GM19452 (cell line): Measurements from ENCODE around the gene GCNA.
A peak's percentile ranks its signal among the peaks of the same experiment; 100 is the strongest.

Experiments
- ATAC-seq: cut with Tn5 transposase; IDR thresholded peaks from one replicate; pipeline ENCODE4 v1.9.1; 2021; ENCODE audit not compliant: unreplicated experiment

The GCNA gene

DNA sequence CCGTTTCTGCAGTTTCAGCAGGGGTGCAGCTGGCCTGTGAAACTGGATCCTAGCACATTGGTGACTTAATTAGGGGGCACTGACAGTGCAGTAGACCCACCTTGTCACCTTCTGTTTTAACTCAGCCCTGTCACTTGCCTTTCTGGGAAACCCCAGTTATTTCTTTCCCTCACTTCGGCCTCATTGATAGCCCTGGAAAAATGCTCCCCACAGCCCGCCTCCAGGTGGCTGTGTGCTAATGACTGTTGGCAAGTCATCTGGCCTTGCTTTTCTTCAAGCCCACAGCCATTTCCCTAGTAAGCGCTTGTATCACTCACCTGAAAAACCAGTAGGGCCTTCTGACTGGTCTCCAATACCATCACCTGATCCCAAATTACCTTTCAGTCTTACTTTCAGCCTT, 36.8 kb downstream of the GCNA start:
- ATAC-seq: no peak

DNA sequence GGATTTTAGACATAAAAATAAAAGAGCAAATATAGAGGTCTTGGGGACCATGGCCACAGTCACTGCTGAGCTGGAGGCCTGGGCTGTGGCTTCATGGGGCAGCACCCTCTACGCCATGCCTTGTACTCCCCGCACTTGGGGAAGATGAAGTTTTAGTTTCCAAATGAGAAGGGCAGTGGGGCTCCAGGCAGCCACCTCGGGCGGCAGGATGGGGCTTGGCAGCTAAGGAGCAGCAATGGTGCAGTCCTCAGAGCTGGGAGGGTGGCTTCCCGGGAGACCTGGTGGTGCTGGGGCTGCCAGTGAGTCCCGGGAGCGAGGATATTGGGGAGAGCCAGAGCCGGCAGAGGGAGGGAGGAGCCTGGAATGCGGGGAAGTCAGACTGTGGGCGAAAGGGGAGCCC, 37.7 kb downstream of the GCNA start:
- ATAC-seq: no peak

- no peak for ATAC-seq
Observed at GRCh38 chrX:71616672-71617529, 38.7 kb downstream of the GCNA start.

DNA sequence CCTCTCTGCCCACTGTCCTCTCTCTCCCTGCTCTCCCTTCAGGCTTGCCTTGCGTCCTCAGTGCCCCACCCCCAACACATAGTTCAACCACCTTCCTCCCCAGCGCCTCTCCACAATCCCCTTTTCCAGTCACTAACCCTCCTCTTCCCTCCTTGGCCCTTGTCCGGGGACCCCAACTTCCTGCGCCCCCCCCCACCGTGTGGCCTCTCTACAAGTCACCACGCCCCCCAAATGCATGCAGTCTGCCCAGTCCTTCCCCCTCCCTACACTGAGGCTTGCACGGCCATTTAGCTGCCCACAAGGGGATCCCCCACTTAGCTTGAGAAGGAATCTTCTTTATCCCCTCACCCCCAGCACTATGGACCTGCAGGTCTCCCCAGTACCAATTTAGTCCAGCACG, 39.5 kb downstream of the GCNA start:
- no peak for ATAC-seq

GRCh38 chrX:71618303-71618721, 40.1 kb downstream of the GCNA start, which contains the start of gene CXCR3:
Gene CXCR3, minus strand, starts transcription at chrX:71618511. Its CDS starts 62 bp downstream, at chrX:71618449.
- peak; percentile 53 for ATAC-seq

DNA sequence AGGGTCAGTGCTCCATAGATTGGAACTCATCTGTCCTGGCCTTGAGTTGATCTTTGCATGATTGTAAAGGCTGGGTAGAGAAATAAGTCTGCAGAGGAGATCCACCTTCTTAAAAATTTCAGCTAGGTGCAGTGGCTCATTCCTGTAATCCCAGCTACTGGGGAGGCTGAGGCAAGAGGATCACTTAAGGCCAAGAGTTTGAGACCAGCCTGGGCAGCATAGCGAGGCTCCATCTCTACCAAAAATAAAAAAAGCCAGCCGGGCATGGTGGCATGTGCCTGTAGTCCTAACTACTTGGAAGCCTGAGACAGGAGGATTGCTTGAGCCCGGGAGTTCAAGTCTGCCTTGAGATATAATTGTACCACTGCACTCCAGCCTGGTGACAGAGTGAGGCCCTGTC, 40.5 kb downstream of the GCNA start:
- ATAC-seq: no peak

DNA sequence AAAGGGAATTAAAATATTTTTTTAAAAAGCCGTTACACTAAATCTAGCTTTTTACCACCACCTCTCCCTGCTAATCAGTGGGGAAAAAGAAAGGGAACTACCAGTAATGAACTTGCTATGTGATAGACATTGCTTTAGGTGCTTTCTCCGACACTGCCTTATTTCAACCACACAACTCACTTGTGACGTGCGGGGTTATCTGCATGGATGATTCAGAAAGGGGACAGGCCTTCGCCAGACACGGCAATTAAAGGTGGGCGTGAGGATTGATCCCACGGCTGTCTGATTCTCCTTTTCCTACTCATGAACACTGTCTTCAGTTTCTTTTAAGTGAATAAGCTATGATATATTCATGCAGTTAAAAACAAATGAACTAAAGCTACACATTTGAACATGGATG, 41.0 kb downstream of the GCNA start:
- ATAC-seq: no peak

DNA sequence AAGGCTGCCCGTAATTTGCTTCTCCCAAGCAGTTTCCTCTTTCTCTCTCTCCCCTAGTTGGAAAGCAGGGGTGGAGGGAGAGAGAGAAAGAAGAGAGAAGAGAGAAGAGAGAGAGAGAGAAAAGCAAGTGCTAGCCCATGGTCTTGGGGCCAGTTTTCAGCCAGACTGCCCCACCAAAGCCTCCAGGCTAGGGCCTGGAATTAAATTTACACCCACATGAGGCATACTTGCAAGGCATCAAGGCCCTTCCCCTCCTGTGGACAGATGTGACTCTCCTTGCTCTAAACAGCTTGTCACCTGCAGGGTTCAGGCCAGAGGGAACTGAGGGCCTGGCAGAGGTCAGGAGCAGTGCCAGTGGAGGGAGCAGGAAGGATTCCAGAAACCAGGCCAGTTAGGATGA, 41.7 kb downstream of the GCNA start:
- ATAC-seq: no peak

- ATAC-seq: no peak
Observed at GRCh38 chrX:71621603-71622002, 43.4 kb downstream of the GCNA start.

- no peak for ATAC-seq
Observed at GRCh38 chrX:71622032-71622575, 43.9 kb downstream of the GCNA start.

DNA sequence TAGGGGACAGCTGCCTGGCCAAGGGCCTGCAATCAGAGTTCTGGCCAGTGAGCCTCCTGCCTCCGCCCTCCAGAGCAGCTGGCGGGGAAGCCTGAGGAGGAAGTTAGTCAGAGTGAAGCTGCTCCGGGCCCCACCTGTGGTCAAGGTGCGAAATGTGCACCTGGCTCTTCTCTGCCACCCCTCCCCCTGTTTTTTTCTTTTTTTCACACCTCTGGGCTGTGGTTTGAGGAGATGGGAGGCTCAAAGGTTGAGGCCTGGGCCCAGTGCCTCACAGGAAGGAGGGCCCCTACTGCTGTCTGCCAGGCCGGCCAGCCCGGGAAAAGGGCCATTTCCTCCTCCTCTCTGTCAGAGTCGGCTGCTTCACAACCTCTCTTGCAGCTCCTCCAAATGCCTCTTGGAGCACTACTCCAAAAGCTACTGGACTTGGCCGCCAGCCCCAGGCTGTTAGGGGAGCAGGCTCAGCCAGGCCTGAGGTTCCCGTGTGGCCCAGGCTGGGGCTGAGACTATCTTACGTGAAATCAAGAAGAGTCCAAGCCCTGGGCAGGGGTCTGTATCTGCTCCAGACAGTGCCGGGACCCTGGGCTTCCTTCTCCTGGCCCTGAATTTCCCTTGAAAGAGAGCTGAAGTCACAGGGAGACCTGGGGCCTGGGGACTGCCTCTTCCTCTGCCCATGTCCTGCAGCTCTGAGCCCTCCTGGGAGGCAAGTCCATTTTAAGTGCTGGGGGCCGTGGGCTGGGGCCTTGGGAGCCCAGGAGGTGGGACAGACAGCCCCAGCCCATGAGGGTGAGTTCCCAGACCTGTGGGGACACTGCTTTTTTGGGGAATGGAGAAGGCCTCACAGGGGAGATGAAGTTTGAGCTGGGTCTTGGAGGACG, 44.6 kb downstream of the GCNA start:
- peak; percentile 62 for ATAC-seq

DNA sequence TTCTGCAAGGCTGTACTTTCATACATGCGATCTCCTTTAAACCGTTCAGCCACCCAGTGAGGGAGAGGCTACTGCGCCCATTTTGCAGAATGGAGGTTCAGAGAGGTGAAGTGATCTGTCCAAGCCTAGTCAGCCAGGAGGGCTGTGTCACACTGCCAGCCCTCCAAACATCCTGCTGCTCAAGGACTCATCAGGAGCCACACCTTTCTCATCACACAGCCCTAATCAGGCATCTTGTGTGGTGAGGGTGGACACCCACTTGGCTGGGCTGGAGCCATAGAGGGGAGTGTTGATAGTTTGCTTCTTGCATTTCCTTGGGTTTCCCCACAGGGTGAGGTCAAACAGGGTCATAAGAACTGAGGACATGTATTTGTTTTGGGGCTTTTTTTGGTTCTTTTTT, 45.5 kb downstream of the GCNA start:
- ATAC-seq: no peak

DNA sequence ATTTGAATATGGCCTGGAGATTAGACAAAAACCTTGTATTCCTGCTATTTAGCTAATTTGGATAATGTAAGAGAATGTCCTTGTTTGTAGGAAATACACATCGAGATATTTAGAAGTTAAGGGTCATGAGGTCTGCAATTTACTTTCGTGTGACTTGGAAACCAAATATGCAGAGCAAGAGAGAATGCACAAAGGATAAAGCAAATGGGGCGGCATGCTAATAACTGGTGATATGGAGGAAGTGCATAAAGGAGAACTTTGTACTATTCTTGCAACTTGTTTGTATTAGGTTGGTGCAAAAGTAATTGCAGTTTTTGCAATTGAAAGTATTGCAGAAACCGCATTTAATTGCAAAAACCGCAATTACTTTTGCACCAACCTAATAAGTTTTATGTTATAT, 47.2 kb downstream of the GCNA start:
- no peak for ATAC-seq

DNA sequence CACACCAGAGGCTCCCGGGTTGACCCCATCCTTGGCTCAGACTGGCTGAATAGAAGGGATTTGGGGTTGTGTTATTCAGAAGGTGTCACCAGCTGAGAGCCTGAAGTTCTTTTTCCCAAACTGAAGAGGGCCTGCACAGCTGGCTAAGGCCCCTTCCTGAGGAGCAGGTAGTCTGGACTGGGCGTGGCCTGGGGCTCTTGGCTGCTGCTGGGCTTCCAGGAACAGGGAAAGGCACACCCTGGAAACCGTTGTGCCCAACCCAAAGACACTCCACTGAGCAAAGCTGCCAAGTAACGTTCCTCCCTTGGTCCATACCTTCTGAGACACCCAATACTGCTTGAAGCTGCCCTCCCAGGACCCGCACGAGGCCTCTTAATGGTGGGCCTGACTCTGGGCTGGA, 48.3 kb downstream of the GCNA start:
- ATAC-seq: no peak

DNA sequence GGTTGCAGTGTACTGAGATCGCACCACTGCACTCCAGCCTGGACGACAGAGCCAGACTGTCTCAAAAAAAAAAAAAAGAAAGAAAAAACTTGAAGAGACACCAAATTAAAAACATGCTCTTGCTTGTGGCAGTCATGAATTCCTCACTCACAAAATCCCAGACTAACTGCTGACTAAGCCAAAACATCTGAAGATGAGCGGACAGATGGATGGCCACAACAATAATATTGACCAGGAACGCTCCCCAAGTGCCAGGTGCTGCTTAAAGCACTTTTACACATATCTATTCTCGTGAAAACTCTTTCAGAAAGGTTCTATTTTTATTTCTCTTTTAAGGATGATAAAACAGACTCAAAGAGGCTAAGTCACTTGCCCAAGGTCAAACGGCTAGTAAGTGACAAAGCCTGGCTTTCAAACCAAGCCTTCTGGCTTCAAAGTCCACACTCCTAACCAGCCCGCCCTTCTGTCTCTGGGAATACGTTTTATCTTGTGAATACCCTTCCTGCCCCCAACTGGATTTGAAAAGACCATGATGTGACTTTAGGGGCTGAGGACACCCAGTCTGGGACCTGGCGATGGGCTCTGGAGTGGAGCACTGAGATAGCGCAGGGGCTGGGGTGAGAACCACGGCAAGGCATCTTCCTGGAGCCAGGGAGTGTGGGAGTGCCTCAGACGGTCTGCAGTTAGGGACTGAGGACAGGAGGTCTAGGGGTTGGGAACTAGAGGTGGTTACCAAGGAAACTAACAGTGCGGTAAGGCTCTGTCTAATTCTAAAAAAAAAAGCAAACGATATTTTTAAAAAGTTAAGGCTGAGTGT, 49.6 kb downstream of the GCNA start:
- no peak for ATAC-seq

DNA sequence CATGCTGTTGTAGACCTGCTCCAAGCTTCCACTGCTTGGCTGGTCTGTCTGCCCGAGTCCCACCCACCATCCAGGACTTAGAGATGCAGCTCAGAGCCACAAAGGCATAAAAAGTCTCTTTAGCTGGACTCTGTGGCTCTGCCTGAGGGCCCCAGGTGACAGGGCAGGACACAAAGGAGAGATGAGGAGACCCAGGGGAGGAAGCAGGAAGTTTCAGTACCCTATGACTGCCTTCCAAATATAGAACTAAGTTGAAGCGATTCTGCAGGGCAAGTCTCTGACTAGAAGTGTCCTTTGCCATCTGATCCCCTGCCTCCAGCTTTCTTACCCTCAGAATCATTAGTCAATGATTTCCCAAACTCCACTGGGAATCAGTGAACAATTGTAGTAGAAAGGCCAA, 51.2 kb downstream of the GCNA start:
- peak; percentile 58 for ATAC-seq

DNA sequence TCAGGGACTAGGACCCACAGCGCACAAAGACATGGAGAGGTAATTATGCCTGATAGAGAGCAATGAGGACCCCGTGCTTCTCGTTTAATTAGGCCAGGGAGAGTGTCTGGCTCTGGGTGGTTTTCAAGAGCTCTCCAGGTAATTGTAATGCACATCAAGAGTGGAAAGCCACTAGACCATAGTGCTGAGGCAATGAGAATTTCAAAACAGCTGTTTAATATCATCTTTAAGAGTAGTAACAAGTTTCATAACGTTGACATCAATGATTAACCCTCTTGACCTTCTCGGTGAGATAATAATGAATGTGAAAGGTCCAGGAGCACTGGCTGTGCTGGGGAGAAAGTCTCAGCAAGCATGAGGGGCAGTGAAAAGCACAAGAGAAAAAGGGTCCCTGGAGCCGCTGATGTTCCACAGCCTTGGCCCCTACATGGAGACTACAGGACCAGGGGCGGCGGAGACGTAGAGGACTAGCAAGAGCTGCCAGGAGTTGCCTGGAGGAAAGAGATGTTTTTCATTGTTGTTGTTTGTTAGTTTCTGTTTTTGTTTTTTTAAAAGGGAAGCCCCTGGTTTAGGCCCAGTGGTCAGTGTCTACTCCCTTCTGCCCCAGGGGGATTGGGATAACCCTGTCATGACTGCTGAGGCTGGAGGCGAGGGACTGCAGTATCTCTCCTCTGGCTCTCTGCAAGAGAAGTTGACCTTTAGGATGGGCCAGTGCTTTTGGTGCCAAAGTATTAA, 54.9 kb downstream of the GCNA start:
- ATAC-seq: peak; percentile 65

DNA sequence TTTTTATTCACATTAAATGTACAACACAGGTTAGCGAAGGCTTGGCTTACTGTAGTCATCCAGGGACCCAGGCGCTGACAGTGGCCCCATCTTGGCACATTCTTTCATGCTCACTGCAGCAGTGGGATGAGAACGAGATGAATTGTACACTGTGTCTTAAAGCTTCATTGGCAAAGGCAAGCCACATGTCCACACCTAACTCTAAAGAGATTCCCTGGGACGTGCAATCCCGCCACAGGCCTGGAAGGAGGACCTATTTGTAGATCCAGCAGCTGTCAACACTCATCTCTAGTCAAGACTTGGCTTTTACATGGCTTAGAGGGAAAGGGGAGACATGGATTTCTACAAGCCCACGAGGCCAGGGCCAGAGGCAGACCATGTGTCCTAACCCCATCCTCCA, 56.1 kb downstream of the GCNA start:
- no peak for ATAC-seq

- no peak for ATAC-seq
Observed at GRCh38 chrX:71636438-71637252, 58.4 kb downstream of the GCNA start.
